Measurements from ENCODE around the gene SFT2D3. TPM values are rescaled to one million over a fixed set of nuclear protein-coding genes. Genes with fewer than 3 reads are reported as not detected.

Gene SFT2D3
- total RNA-seq, 1 donor: 5.8 TPM

- peaks cover 7% of the 10 kb centered on the region for H3K4me1 ChIP-seq (ENCODE audit: insufficient read depth, low read length)
- no peaks in the 10 kb centered on the region for H3K79me2 ChIP-seq (ENCODE audit: insufficient read depth, low read length)
- no peaks in the 10 kb centered on the region for H4K20me1 ChIP-seq (ENCODE audit: insufficient read depth, low read length)
- peak; percentile 47 for DNase-seq (ENCODE audit: insufficient read length, low spot score, missing footprints)
- peaks cover 2% of the 10 kb centered on the region for H3K9me3 ChIP-seq (ENCODE audit: low read depth, low read length)
- no peak overlapping the region for H3K4me3 ChIP-seq (ENCODE audit: insufficient read depth, low read length)
- H3K4me2 ChIP-seq (ENCODE audit: insufficient read depth, low read length): no peak overlapping the region
- TF ChIP-seq CTCF (IDR thresholded peaks at IDR 0.05; ENCODE audit: extremely low read depth, low read depth, low read length): no peak
- no peaks in the 10 kb centered on the region for H3K36me3 ChIP-seq (ENCODE audit: insufficient read depth, low read length)
- peak overlapping the region; percentile 39 for H2AFZ ChIP-seq (ENCODE audit: low read length)
- H3K27me3 ChIP-seq (ENCODE audit: insufficient read depth, low read length): no peaks in the 10 kb centered on the region
- no peak overlapping the region for H3K27ac ChIP-seq (ENCODE audit: low read depth, low read length)
Measured at GRCh38 chr2:127685410-127686080, 15.8 kb upstream of the SFT2D3 start.

GRCh38 chr2:127688405-127688804, 12.9 kb upstream of the SFT2D3 start:
- Histone ChIP-seq H3K9me3 (ENCODE audit: low read depth, low read length) (peaks cover 2% of the 10 kb centered on the region), H3K4me3 (ENCODE audit: insufficient read depth, low read length) (no peak overlapping the region), H3K79me2 (ENCODE audit: insufficient read depth, low read length) (no peaks in the 10 kb centered on the region), H3K27ac (ENCODE audit: low read depth, low read length) (no peak overlapping the region), H3K36me3 (ENCODE audit: insufficient read depth, low read length) (no peaks in the 10 kb centered on the region), H2AFZ (ENCODE audit: low read length) (no peak overlapping the region), H3K4me1 (ENCODE audit: insufficient read depth, low read length) (no peaks in the 10 kb centered on the region), H3K4me2 (ENCODE audit: insufficient read depth, low read length) (no peak overlapping the region), H4K20me1 (ENCODE audit: insufficient read depth, low read length) (no peaks in the 10 kb centered on the region), H3K27me3 (ENCODE audit: insufficient read depth, low read length) (no peaks in the 10 kb centered on the region)
- no peak for DNase-seq (ENCODE audit: insufficient read length, low spot score, missing footprints)
- TF ChIP-seq CTCF (IDR thresholded peaks at IDR 0.05; ENCODE audit: extremely low read depth, low read depth, low read length): no peak

DNA sequence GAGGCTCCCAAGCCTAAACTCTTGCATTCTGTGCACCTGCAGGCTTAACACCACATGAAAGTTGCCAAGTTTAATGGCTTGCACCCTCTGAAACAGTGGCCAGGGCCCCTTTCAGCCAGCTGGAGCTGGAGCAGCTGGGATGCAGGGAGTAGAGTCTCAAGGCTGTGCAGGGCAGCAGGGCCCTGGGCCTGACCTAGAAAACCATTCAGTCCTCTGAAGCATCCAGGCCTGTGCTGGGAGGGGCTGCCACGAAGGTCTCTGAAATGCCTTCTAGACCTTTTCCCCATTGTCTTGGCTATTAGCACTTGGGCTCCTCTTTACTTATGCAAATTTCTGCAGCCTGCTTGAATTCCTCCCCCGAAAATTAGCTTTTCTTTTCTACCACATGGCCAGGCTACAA, 10.6 kb upstream of the SFT2D3 start:
- H2AFZ ChIP-seq (ENCODE audit: low read length): no peak overlapping the region
- H3K4me2 ChIP-seq (ENCODE audit: insufficient read depth, low read length): no peak overlapping the region
- H3K36me3 ChIP-seq (ENCODE audit: insufficient read depth, low read length): no peaks in the 10 kb centered on the region
- H3K4me1 ChIP-seq (ENCODE audit: insufficient read depth, low read length): peaks cover 10% of the 10 kb centered on the region
- H4K20me1 ChIP-seq (ENCODE audit: insufficient read depth, low read length): no peaks in the 10 kb centered on the region
- H3K9me3 ChIP-seq (ENCODE audit: low read depth, low read length): peaks cover 2% of the 10 kb centered on the region
- H3K27ac ChIP-seq (ENCODE audit: low read depth, low read length): no peak overlapping the region
- H3K4me3 ChIP-seq (ENCODE audit: insufficient read depth, low read length): no peak overlapping the region
- DNase-seq (ENCODE audit: insufficient read length, low spot score, missing footprints): no peak
- no peaks in the 10 kb centered on the region for H3K27me3 ChIP-seq (ENCODE audit: insufficient read depth, low read length)
- no peak for TF ChIP-seq CTCF (IDR thresholded peaks at IDR 0.05; ENCODE audit: extremely low read depth, low read depth, low read length)
- no peaks in the 10 kb centered on the region for H3K79me2 ChIP-seq (ENCODE audit: insufficient read depth, low read length)

- Histone ChIP-seq H3K27ac (ENCODE audit: low read depth, low read length) (peak overlapping the region; percentile 37), H3K4me3 (ENCODE audit: insufficient read depth, low read length) (peak overlapping the region; percentile 69), H2AFZ (ENCODE audit: low read length) (no peak overlapping the region), H3K4me1 (ENCODE audit: insufficient read depth, low read length) (peaks cover 18% of the 10 kb centered on the region), H3K36me3 (ENCODE audit: insufficient read depth, low read length) (no peaks in the 10 kb centered on the region), H3K79me2 (ENCODE audit: insufficient read depth, low read length) (no peaks in the 10 kb centered on the region), H3K9me3 (ENCODE audit: low read depth, low read length) (no peaks in the 10 kb centered on the region), H3K4me2 (ENCODE audit: insufficient read depth, low read length) (peak overlapping the region; percentile 81), H4K20me1 (ENCODE audit: insufficient read depth, low read length) (no peaks in the 10 kb centered on the region), H3K27me3 (ENCODE audit: insufficient read depth, low read length) (no peaks in the 10 kb centered on the region)
- DNase-seq (ENCODE audit: insufficient read length, low spot score, missing footprints): peak; percentile 89
- no peak for TF ChIP-seq CTCF (IDR thresholded peaks at IDR 0.05; ENCODE audit: extremely low read depth, low read depth, low read length)
Measured at GRCh38 chr2:127694986-127695385, 6.3 kb upstream of the SFT2D3 start.

All from osteoblast (primary cell).